ENCODE results near the gene TMED10. TPM values are rescaled to one million over a fixed set of nuclear protein-coding genes. Genes with fewer than 3 reads are reported as not detected.

The TMED10 gene
- total and polyA plus RNA-seq, 11 donors = 56.4 to 398 (median 275) TPM

- Histone ChIP-seq H3K4me1 (peaks cover 0 to 14% (median 0%) of the 10 kb centered on the region in 12 donors), H3K27ac (no peak overlapping the region), H3K9me3 (no peaks in the 10 kb centered on the region), H3K27me3 (no peaks in the 10 kb centered on the region), H3K36me3 (no peaks in the 10 kb centered on the region), H3K4me3 (no peak overlapping the region)
- no peak for DNase-seq
- intact Hi-C loops (cut with DNase I) = no loop called here
- TF ChIP-seq POLR2A (IDR thresholded peaks at IDR 0.05) = no peak
- TF ChIP-seq CTCF (IDR thresholded peaks at IDR 0.05) = no peak
- WGBS, 4 donors = 85 to 92% (median 88%) methylated on average over 6 of the region's 6 CpGs
- ATAC-seq = no peak
These were observed 40.1 kb upstream of the TMED10 start for GRCh38 chr14:75216427-75217006.

- Histone ChIP-seq H3K4me1 (peaks cover 0 to 9% (median 0%) of the 10 kb centered on the region in 12 donors), H3K9me3 (no peaks in the 10 kb centered on the region), H3K27me3 (no peaks in the 10 kb centered on the region), H3K36me3 (no peaks in the 10 kb centered on the region), H3K27ac (no peak overlapping the region), H3K4me3 (no peak overlapping the region)
- intact Hi-C loops (cut with DNase I) = no loop called here
- TF ChIP-seq CTCF (IDR thresholded peaks at IDR 0.05) (no peak), POLR2A (IDR thresholded peaks at IDR 0.05) (no peak)
- WGBS, 4 donors = 88 to 95% (median 92%) methylated on average over 6 of the region's 6 CpGs
- ATAC-seq = no peak
- no peak for DNase-seq
These were observed 39.1 kb upstream of the TMED10 start for GRCh38 chr14:75215520-75215919.

- Histone ChIP-seq H3K36me3 (no peaks in the 10 kb centered on the region), H3K27me3 (no peaks in the 10 kb centered on the region), H3K9me3 (no peaks in the 10 kb centered on the region), H3K4me3 (no peak overlapping the region), H3K27ac (no peak overlapping the region), H3K4me1 (no peaks in the 10 kb centered on the region)
- ATAC-seq (no peak), DNase-seq (no peak)
- intact Hi-C loops (cut with DNase I) = no loop called here
- TF ChIP-seq CTCF (IDR thresholded peaks at IDR 0.05) (no peak), POLR2A (IDR thresholded peaks at IDR 0.05) (no peak)
- WGBS, 4 donors = 88 to 93% (median 89%) methylated on average over 5 of the region's 5 CpGs
These were observed 38.1 kb upstream of the TMED10 start for GRCh38 chr14:75214558-75214957.

- no peak overlapping the region for H3K4me3 ChIP-seq
- DNase-seq = no peak
- 56 to 64% (median 63%) methylated on average over 4 of the region's 4 CpGs for WGBS, 4 donors
- no peaks in the 10 kb centered on the region for H3K9me3 ChIP-seq
- no peaks in the 10 kb centered on the region for H3K27me3 ChIP-seq
- no peaks in the 10 kb centered on the region for H3K36me3 ChIP-seq
- TF ChIP-seq POLR2A (IDR thresholded peaks at IDR 0.05) = no peak
- no peak for TF ChIP-seq CTCF (IDR thresholded peaks at IDR 0.05)
- no peak overlapping the region for H3K27ac ChIP-seq
- ATAC-seq = no peak
- no peaks in the 10 kb centered on the region for H3K4me1 ChIP-seq
- intact Hi-C loops (cut with DNase I) = no loop called here
These were observed 36.8 kb upstream of the TMED10 start for GRCh38 chr14:75213172-75213571.
